H1 (cell line): Measurements from ENCODE around the gene CDH15. TPM values are rescaled to one million over a fixed set of nuclear protein-coding genes. Genes with fewer than 3 reads are reported as not detected.

Experiments used
- CTCF ChIA-PET: fragments of 300-600 bp; sonication (Branson Sonifier 250); formaldehyde crosslinking; loops from one replicate; lab custom pipeline; 2021; ENCODE audit not compliant: partially characterized antibody; lab: Charles Lee
- POLR2A ChIA-PET: fragments of 300-600 bp; sonication (Branson Sonifier 250); formaldehyde crosslinking; loops from one replicate; lab custom pipeline; 2021; ENCODE audit warnings: inconsistent platforms; ENCODE audit not compliant: partially characterized antibody; lab: Charles Lee
- DNase-seq, 2 experiments: peaks; one replicate each; pipeline versions ENCODE4 v3.0.0 to v3.0.0-alpha.2; 2010 to 2022; ENCODE audit warnings: low spot score in 2 of 2, low read depth in 1 of 2, mixed read lengths in 1 of 2
- FAIRE-seq: peaks from 2 replicates; lab custom pipeline; 2011; peaks lifted over from hg19 to GRCh38; lab: Jason Lieb, UNC
- H2AFZ ChIP-seq: 2 replicates; pipeline ENCODE4 v1.8.1; 2012; ENCODE audit warnings: low read length, inconsistent platforms
- H2AK5ac ChIP-seq: 2 replicates; pipeline ENCODE4 v1.6.1; 2013; ENCODE audit warnings: low read depth, low read length
- H2BK120ac ChIP-seq: replicated peaks from 2 replicates; pipeline ENCODE3; 2013; ENCODE audit warnings: low read depth, low read length, inconsistent platforms
- H2BK12ac ChIP-seq: 2 replicates; pipeline ENCODE4 v1.6.1; 2013; ENCODE audit warnings: low read depth, low read length
- H2BK15ac ChIP-seq: 2 replicates; pipeline ENCODE4 v1.6.1; 2013; ENCODE audit warnings: low read length
- H2BK20ac ChIP-seq: 2 replicates; pipeline ENCODE4 v1.6.1; 2013; ENCODE audit warnings: low read length
- H2BK5ac ChIP-seq: 2 replicates; pipeline ENCODE4 v1.6.1; 2013; ENCODE audit warnings: low read depth, low read length
- H3K14ac ChIP-seq: 2 replicates; pipeline ENCODE4 v1.6.1; 2013; ENCODE audit warnings: inconsistent platforms; ENCODE audit not compliant: insufficient read length
- H3K18ac ChIP-seq: 2 replicates; pipeline ENCODE4 v1.6.1; 2013; ENCODE audit warnings: low read length; ENCODE audit errors: extremely low read depth
- H3K23ac ChIP-seq: 2 replicates; pipeline ENCODE4 v1.6.1; 2013; ENCODE audit warnings: inconsistent platforms; ENCODE audit not compliant: insufficient read length
- H3K23me2 ChIP-seq: 2 replicates; pipeline ENCODE4 v1.6.1; 2013; ENCODE audit warnings: low read depth, low read length
- H3K27ac ChIP-seq: 2 replicates; pipeline ENCODE4 v1.6.1; 2011; ENCODE audit warnings: low read depth, low read length, inconsistent platforms
- H3K27me3 ChIP-seq, 4 experiments: replicated peaks in 1 of 4; 1 replicate in 1 of 4; 2 replicates in 3 of 4; pipeline versions ENCODE4 v1.6.1 to v1.8.1; 2011 to 2013; ENCODE audit warnings: low read length in 3 of 4, mild to moderate bottlenecking in 3 of 4, inconsistent platforms in 2 of 4, mixed read lengths in 2 of 4, moderate library complexity in 1 of 4; ENCODE audit not compliant: control insufficient read depth in 3 of 4, insufficient read depth in 3 of 4; ENCODE audit errors: extremely low read depth in 1 of 4
- H3K36me3 ChIP-seq, 4 experiments: 2 replicates each; pipeline versions ENCODE4 v1.6.1 to v1.8.1; 2011 to 2013; ENCODE audit warnings: mild to moderate bottlenecking in 4 of 4, low read length in 3 of 4, moderate library complexity in 2 of 4, control low read depth in 1 of 4, inconsistent platforms in 1 of 4; ENCODE audit not compliant: insufficient read depth in 4 of 4, control insufficient read depth in 2 of 4
- H3K4ac ChIP-seq: replicated peaks from 2 replicates; pipeline ENCODE3; 2013; ENCODE audit warnings: low read length, low read depth, mixed read lengths, inconsistent platforms; ENCODE audit not compliant: insufficient read length
- H3K4me1 ChIP-seq, 4 experiments: replicated peaks in 1 of 4; 1 replicate in 1 of 4; 2 replicates in 3 of 4; pipeline versions ENCODE4 v1.6.1 to v1.8.1; 2011 to 2013; ENCODE audit warnings: low read length in 3 of 4, inconsistent platforms in 2 of 4, mixed read lengths in 1 of 4; ENCODE audit not compliant: insufficient read depth in 4 of 4, control insufficient read depth in 3 of 4
- H3K4me2 ChIP-seq, 2 experiments: 2 replicates each; pipeline versions ENCODE4 v1.6.1 to v1.8.1; 2011 to 2013; ENCODE audit warnings: low read depth in 2 of 2, low read length in 2 of 2, control low read depth in 1 of 2, inconsistent platforms in 1 of 2, mild to moderate bottlenecking in 1 of 2; ENCODE audit not compliant: insufficient read depth in 1 of 2
- H3K4me3 ChIP-seq, 4 experiments: fragments of 200-600, 300-600 bp in 1 of 4; sonication (generic), shearing (Covaris generic), sonication (Bioruptor Twin) in 1 of 4; 2 replicates each; pipeline versions ENCODE4 v1.5.1 to v1.8.1; 2011 to 2016; ENCODE audit warnings: low read length in 4 of 4, low read depth in 3 of 4, control low read depth in 2 of 4, inconsistent platforms in 2 of 4, mild to moderate bottlenecking in 2 of 4, mixed read lengths in 1 of 4, moderate library complexity in 1 of 4; ENCODE audit not compliant: insufficient read depth in 2 of 4; ENCODE audit errors: extremely low read depth in 1 of 4
- H3K56ac ChIP-seq: replicated peaks from 2 replicates; pipeline ENCODE3; 2013; ENCODE audit warnings: low read depth, mild to moderate bottlenecking, mixed read lengths, low read length, inconsistent platforms; ENCODE audit not compliant: insufficient read length
- H3K79me1 ChIP-seq: 2 replicates; pipeline ENCODE4 v1.6.1; 2013; ENCODE audit warnings: low read depth, low read length, control low read depth
- H3K79me2 ChIP-seq, 2 experiments: 2 replicates each; pipeline versions ENCODE4 v1.6.1 to v1.8.1; 2012 to 2013; ENCODE audit warnings: low read length in 2 of 2, mild to moderate bottlenecking in 2 of 2, inconsistent platforms in 1 of 2; ENCODE audit not compliant: insufficient read depth in 2 of 2, control insufficient read depth in 1 of 2
- H3K9ac ChIP-seq, 4 experiments: replicated peaks in 1 of 4; 1 replicate in 1 of 4; 2 replicates in 3 of 4; pipeline versions ENCODE4 v1.6.1 to v1.8.1; 2011 to 2013; ENCODE audit warnings: low read depth in 3 of 4, low read length in 3 of 4, control low read depth in 2 of 4, mild to moderate bottlenecking in 2 of 4, moderate library complexity in 2 of 4, inconsistent platforms in 1 of 4; ENCODE audit errors: extremely low read depth in 1 of 4
- H3K9me3 ChIP-seq, 2 experiments: 2 replicates each; pipeline versions ENCODE4 v1.6.1 to v1.8.1; 2012 to 2013; ENCODE audit warnings: mild to moderate bottlenecking in 2 of 2, moderate library complexity in 2 of 2, control low read depth in 1 of 2, inconsistent platforms in 1 of 2, low read depth in 1 of 2, low read length in 1 of 2, mixed read lengths in 1 of 2; ENCODE audit not compliant: insufficient read depth in 2 of 2
- H4K20me1 ChIP-seq, 2 experiments: replicated peaks in 1 of 2; 2 replicates each; pipeline versions ENCODE3 to v1.8.1; 2011 to 2013; ENCODE audit warnings: inconsistent platforms in 2 of 2, low read length in 2 of 2, mild to moderate bottlenecking in 1 of 2; ENCODE audit not compliant: insufficient read depth in 2 of 2, control insufficient read depth in 1 of 2
- H4K5ac ChIP-seq: 2 replicates; pipeline ENCODE4 v1.6.1; 2013; ENCODE audit warnings: low read length, low read depth, mixed read lengths, inconsistent platforms; ENCODE audit not compliant: insufficient read length
- H4K8ac ChIP-seq: 2 replicates; pipeline ENCODE4 v1.8.0; 2013; ENCODE audit warnings: mild to moderate bottlenecking, moderate library complexity, low read length, inconsistent platforms; ENCODE audit not compliant: insufficient read depth; ENCODE audit errors: extremely low read depth
- H4K91ac ChIP-seq: replicated peaks from 2 replicates; pipeline ENCODE3; 2013; ENCODE audit warnings: low read length, mixed read lengths, inconsistent platforms; ENCODE audit not compliant: insufficient read length
- EZH2 ChIP-seq: fragments of 200-600 bp; sonication (generic); IDR thresholded peaks from 2 replicates; pipeline ENCODE4 v1.7.1; 2012; ENCODE audit warnings: low read depth, mild to moderate bottlenecking, moderate library complexity, low read length, inconsistent platforms; ENCODE audit not compliant: severe bottlenecking
- RNF2 ChIP-seq: fragments of 200-900, 300-1000 bp; sonication (generic); IDR thresholded peaks from 2 replicates; pipeline ENCODE4 v1.7.1; 2016; ENCODE audit warnings: borderline replicate concordance, low read depth, mild to moderate bottlenecking, antibody characterized with exemption, low read length; ENCODE audit not compliant: poor library complexity, severe bottlenecking; ENCODE audit errors: missing control alignments
- SIN3A ChIP-seq, 2 experiments: IDR thresholded peaks in 1 of 2; conservative IDR thresholded peaks in 1 of 2; 2 replicates each; pipeline ENCODE4 v1.6.1; 2011 to 2012; ENCODE audit warnings: low read length in 2 of 2, improper control_type of control experiment in 1 of 2, low read depth in 1 of 2, mild to moderate bottlenecking in 1 of 2
- SUZ12 ChIP-seq: fragments of 200-600 bp; sonication (generic); IDR thresholded peaks from 2 replicates; pipeline ENCODE4 v1.6.1; 2012; ENCODE audit warnings: mild to moderate bottlenecking, inconsistent platforms, low read length, moderate library complexity, mixed read lengths
- WGBS, 2 experiments: shearing (Covaris generic) in 1 of 2; methylation state at CpG; one replicate each; pipeline versions ENCODE4 v1.1.6 to v1.1.7; 2013 to 2015; ENCODE audit warnings: low lambda C conversion rate in 2 of 2, mixed read lengths in 2 of 2, inconsistent platforms in 1 of 2, low coverage in 1 of 2, missing lambda C conversion rate in 1 of 2; ENCODE audit not compliant: insufficient replicate concordance in 2 of 2, insufficient coverage in 1 of 2, insufficient read length in 1 of 2; ENCODE audit errors: extremely low coverage in 1 of 2, missing lambda C conversion rate in 1 of 2; 5-methylcytosine and 5-hydroxymethylcytosine counted together
- polyA plus RNA-seq, 7 experiments: library from polyadenylated mRNA; depleted of rRNA in 3 of 7; stranded (reverse) in 5 of 7; unstranded in 2 of 7; fragments of >200 nt in 5 of 7; fragments of 200-250 nt in 2 of 7; gene quantifications; 1 replicate in 5 of 7; 2 replicates in 1 of 7; 4 replicates in 1 of 7; pipeline versions ENCODE4 v1.2.1 to v1.2.3, GENCODE V29; 2011 to 2013; ENCODE audit warnings: missing spikeins in 2 of 7, mixed read lengths in 2 of 7
- total RNA-seq: library from RNA; stranded (reverse); fragmentation: NEBNext Ultra II Directional; extraction: Animal tissue kit (Norgen Biotek cat#: 25700); gene quantifications from 2 replicates; pipeline ENCODE4 v1.2.1, GENCODE V29; 2021

Gene CDH15
- total and polyA plus RNA-seq, 2 of the 8 experiments (the other 6 are each of a cell fraction or from before 2014, with no cell fraction given) = 0.50 to 0.82 TPM

- Histone ChIP-seq H3K4ac (no peak overlapping the region), H2BK12ac (no peak overlapping the region), H3K4me1 (peaks cover 0 to 12% (median 8%) of the 10 kb centered on the region in 4 experiments; a peak in 5 of 7 replicates), H3K36me3 (no peaks in the 10 kb centered on the region), H3K9ac (peak overlapping the region in 1 of 4 experiments; percentile 30; a peak in 2 of 7 replicates), H4K5ac (no peak overlapping the region), H2AFZ (0 out of 2 replicates have a peak overlapping the region, but pooled peaks have one; percentile 0), H3K14ac (no peak overlapping the region), H4K8ac (no peak overlapping the region), H3K27me3 (peaks cover 11 to 40% (median 30%) of the 10 kb centered on the region in 4 experiments), H4K20me1 (peaks cover 0 to 4% of the 10 kb centered on the region in 2 experiments), H3K79me1 (no peaks in the 10 kb centered on the region), H2BK120ac (no peak overlapping the region), H2BK5ac (no peak overlapping the region), H3K27ac (no peak overlapping the region), H3K18ac (peak overlapping the region; percentile 60; the same call in 1 of the 2 replicates), H3K4me2 (peak overlapping the region; percentile 80 to 92), H3K23me2 (peaks cover 10% of the 10 kb centered on the region; the same call in 1 of the 2 replicates), H3K9me3 (no peaks in the 10 kb centered on the region), H2AK5ac (no peak overlapping the region), H3K79me2 (no peaks in the 10 kb centered on the region), H3K4me3 (peak overlapping the region; percentile 36 to 67 (median 48)), H2BK20ac (no peak overlapping the region), H3K23ac (no peak overlapping the region), H4K91ac (peak overlapping the region; percentile 81), H3K56ac (no peak overlapping the region), H2BK15ac (no peak overlapping the region)
- TF ChIP-seq EZH2 = peak; percentile 65
- TF ChIP-seq SIN3A (conservative IDR thresholded peaks at IDR 0.05 in 1 of 2, IDR thresholded peaks at IDR 0.05 in 1 of 2; ENCODE audit: low read depth in 1 of 2, low read length in 2 of 2) = no peak
- TF ChIP-seq RNF2 = peak; percentile 55
- peak; percentile 64; the same call in 1 of the 2 replicates for TF ChIP-seq SUZ12
- 2% methylated on average over 23 of the region's 58 CpGs; no CpG with 5 or more reads in 1 of the 2 experiments for WGBS, 2 experiments
- POLR2A ChIA-PET = interaction anchor here (1.0 to 1.4 kb wide), 5 partner anchors 17 to 394 kb away, joined by 3 to 4 read pairs (median 3); partner anchors contain the start of gene ZNF778
- DNase-seq (no peak), FAIRE-seq (no peak)
- CTCF ChIA-PET = no interaction called here
Observed at GRCh38 chr16:89200850-89201411, 29.4 kb downstream of the CDH15 start.
